ENCODE results near the gene BPGM.

DNA sequence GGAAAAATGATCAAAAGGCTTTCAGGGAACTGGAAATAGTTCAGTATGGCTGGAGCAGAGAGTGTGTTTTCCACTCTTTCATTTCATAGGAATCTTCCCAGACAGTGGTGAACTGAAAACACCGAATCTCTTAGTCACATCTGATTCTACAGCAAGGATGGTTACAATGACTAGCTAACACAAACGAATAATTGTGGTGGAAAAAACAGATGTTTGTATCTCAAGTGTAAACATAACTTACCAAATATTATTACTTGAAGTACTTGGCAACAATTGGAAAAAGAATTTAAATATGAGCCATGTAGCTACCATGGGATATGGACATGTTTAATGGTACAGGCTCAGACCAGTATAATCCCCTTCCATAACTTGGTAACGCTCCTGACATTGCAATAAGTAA lies 21.1 kb upstream of the BPGM start:
- no peak for TF ChIP-seq POLR2A (IDR thresholded peaks at IDR 0.05)
- TF ChIP-seq, protein P1, sequence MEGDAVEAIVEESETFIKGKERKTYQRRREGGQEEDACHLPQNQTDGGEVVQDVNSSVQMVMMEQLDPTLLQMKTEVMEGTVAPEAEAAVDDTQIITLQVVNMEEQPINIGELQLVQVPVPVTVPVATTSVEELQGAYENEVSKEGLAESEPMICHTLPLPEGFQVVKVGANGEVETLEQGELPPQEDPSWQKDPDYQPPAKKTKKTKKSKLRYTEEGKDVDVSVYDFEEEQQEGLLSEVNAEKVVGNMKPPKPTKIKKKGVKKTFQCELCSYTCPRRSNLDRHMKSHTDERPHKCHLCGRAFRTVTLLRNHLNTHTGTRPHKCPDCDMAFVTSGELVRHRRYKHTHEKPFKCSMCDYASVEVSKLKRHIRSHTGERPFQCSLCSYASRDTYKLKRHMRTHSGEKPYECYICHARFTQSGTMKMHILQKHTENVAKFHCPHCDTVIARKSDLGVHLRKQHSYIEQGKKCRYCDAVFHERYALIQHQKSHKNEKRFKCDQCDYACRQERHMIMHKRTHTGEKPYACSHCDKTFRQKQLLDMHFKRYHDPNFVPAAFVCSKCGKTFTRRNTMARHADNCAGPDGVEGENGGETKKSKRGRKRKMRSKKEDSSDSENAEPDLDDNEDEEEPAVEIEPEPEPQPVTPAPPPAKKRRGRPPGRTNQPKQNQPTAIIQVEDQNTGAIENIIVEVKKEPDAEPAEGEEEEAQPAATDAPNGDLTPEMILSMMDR (IDR thresholded peaks at IDR 0.05) = no peak

All from lower leg skin (tissue), 3 donors.